ENCODE data around the gene ANO9.
"Not testable (repeated sequence)": the region's sequence is repeated elsewhere in the genome, so short reads cannot be mapped to it uniquely, and the experiment has no call there.

The ANO9 gene

GRCh38 chr11:413120-414081, 28.4 kb downstream of the ANO9 start:
- DNase-seq: no peak

DNA sequence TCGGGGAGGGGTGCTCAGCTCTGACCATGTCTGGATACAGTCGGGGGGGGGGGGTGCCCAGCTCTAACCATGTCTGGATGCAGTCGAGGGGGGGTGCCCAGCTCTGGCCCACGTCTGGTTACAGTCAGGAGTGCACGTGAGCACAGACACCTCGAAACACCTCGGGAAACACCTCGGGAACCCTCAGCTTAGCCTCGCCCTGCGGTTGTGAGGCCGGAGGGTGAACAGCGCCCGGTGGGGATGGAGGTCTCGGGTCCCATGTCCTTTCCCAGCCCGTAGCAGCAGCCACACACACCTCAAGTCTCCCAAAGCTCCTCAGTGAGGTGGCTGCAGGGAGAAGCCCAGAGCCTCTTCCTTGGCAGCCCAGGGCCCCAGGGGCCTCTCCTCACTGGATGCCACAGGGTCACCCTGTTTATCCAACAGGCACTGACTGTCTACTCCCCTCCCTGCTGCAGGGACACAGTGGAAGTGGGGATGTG, 29.1 kb downstream of the ANO9 start:
- DNase-seq: no peak

GRCh38 chr11:411520-411919, 30.3 kb downstream of the ANO9 start:
- not testable (repeated sequence) for DNase-seq

- not testable (repeated sequence) for DNase-seq
These were observed 31.1 kb downstream of the ANO9 start for GRCh38 chr11:410711-411110.

- DNase-seq: no peak
These were observed 32.0 kb downstream of the ANO9 start for GRCh38 chr11:409600-410483.

- no peak for DNase-seq
These were observed 32.7 kb downstream of the ANO9 start for GRCh38 chr11:409008-409599.

GRCh38 chr11:408154-409007, 33.4 kb downstream of the ANO9 start:
- no peak for DNase-seq

DNA sequence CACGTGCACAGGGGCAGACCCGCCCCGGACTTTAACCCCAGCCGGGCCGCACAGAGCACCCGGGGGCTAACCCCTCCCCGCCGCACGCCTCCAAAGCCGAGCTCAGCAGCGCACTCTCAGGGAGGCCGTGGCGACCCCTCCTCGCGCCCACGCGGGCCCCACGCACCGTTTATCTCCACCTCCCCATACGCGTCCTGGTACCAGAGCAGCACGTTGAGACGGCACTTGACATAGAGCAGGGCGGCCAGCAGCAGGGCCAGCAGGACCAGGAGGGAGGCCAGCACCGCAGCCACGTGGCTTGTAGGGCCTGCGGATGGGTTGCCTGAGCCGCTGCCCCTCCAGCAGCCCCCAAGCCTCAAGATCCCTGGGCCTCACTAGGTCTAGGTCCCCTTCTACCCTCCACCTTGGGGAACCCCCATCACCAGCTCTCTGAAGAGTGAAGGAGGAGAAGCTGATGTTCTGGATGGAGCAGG, 34.1 kb downstream of the ANO9 start:
- no peak for DNase-seq

GRCh38 chr11:406796-407650, 34.8 kb downstream of the ANO9 start:
- DNase-seq: peak; percentile 42

- no peak for DNase-seq
These were observed 35.6 kb downstream of the ANO9 start for GRCh38 chr11:405954-406795.

DNA sequence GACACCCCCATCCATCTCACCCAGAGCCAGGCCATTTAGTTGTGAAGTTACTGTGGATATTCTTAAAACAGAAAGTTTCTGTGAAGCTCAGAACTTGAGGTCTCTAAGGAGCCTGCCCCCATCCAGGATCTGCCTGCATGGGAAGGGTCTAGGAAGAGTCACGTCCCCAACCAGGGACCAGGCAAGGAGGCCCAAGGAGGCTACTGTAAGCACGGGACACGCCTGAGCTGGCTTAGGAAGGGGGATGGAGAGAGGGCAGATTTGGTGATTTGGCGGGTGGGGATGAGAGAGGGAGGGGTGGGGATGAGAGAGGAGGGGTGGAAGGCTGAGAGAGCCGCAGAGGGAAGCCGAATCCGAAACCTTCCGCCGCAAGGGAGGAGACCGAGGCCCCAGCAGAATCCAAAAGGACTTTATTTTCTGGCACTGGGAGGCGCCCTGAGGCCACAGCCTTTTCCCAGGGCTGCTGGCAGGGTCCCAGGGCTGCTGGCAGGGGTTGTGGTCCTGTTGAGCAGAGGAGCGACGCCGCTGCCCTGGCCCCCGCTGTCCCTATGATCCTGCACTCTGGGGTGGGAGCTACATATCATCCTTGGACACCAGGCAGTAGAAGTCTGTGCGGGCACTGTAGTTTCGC, 36.4 kb downstream of the ANO9 start:
- DNase-seq: no peak

GRCh38 chr11:404551-405264, 37.1 kb downstream of the ANO9 start:
- DNase-seq: no peak

DNA sequence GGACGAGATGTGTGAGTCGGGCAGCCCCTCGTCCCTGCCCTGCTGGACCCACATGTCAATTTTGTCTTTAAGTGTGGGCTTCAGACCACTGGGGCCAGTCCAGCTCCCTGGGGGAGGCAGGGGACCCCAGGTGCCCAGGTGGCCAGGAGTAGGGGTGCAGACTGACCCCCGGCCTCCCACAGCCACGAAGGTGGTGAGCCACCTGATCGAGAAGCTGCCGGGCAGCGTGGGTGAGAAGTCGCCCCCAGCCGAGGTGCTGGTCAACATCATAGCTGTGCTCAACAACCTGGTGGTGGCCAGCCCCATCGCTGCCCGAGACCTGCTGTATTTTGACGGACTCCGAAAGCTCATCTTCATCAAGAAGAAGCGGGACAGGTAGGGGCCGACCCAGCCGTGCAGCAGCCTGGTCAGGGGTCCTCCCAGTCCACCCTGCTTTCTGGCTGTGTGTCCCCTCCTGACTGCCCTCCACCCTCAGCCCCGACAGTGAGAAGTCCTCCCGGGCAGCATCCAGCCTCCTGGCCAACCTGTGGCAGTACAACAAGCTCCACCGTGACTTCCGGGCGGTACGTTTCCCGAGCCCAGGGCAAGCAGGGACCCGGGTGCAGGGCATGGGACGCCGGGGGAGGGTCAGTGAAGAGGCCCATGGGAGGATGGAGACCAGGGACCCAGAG, 37.9 kb downstream of the ANO9 start:
- no peak for DNase-seq

DNA sequence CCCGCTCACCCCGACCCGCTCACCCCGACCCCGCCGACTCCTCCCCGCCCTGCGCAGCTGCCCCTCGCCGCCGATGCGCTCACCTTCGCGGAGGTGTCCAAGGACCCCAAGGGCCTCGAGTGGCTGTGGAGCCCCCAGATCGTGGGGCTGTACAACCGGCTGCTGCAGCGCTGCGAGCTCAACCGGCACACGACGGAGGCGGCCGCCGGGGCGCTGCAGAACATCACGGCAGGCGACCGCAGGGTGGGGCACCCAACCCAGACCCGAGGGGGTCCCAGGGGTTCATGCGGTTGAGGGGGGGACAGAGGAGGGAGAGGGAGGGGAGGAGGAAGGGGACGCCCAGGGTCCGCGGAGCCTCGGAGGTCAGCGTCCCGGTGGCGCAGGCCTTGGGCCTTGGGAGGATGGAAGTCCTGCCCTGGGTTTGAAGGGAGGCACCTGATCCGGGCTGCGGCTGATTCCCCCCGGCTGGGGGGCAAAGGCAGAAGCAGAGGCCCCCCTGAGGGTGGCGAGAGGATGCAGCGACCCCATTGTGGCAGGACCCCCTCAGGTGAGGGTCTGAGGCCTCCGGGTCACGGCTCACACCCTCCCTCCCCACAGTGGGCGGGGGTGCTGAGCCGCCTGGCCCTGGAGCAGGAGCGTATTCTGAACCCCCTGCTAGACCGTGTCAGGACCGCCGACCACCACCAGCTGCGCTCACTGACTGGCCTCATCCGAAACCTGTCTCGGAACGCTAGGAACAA, 38.6 kb downstream of the ANO9 start:
- no peak for DNase-seq

GRCh38 chr11:401196-401595, 40.6 kb downstream of the ANO9 start:
- DNase-seq: not testable (repeated sequence)

- DNase-seq: no peak
These were observed 41.5 kb downstream of the ANO9 start for GRCh38 chr11:400241-400689.

DNA sequence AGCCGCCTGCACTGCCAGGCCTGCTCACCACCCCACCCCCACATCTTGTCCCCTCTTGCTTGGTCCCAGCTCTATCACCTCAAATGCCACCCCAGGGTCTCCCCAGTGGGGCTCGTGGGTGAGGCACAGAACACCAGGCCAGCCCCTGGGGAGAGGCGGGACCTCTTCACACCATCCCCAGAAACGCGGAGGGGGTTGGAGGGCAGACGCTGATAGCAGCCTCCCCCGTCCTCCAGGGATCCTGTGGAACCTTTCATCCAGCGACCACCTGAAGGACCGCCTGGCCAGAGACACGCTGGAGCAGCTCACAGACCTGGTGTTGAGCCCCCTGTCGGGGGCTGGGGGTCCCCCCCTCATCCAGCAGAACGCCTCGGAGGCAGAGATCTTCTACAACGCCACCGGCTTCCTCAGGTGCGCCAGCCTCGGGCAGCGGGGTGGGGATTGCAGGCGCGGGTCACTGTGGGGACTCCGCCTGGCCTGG, 42.0 kb downstream of the ANO9 start:
- DNase-seq: no peak

All from NCI-H526 treated with DMSO at 0.1 percent for 48 hours (cell line).